ENCODE data around the gene CD274.
"Not testable (repeated sequence)": the region's sequence is repeated elsewhere in the genome, so short reads cannot be mapped to it uniquely, and the experiment has no call there.

Gene CD274

DNA sequence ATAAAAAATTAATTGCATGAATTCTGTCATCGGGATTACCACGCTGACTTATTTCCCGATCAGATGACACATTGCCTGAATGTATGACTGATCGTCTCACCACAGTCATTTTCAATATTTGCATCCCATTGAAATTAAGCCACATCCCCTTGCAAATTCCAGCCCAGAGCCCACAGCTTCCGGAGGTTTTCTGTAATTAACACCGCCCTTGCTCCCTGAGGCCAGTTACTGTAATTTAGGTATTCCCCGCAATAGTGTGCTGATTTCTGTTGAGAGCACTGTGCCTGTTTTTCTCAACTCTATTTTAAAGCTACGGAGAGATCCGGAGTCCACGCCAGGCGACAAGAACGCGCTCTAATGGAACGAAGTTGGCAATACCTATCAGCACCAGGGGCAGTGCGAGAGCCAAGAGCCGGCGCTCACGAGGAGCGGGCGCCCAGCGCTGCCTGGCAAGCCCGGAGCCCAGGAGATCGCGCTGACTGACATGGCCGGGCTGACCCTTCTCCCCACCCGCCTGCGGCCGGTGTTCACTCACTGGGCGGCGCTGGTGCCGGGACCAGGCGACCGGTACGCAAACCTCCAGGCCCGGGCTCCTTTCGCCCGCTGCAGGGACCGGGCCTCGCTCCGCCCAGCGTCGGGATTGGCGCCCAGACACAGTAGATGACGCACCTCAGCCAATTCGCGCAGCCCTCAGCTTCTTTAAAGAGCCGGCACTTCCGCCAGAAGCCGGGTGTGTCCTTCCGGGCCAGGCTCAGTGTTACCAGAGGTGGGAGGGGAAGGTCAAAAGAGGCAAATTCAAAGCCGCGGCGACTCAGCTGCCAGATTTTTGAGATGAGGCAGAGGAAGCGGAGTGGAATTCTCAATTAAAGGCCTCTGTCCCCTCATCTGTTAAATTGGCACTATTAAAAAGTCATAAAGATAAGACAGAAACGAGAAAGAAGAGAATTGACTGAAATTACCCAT lies 12.8 kb upstream of the CD274 start, which contains the start of gene PLGRKT:
Gene PLGRKT, minus strand, starts transcription at position 672 of the 963 bp plus-strand sequence. CDS start 5,948 bp downstream, outside the sequence.
- DNase-seq, result peak; percentile 59 to 98 (median 95)

GRCh38 chr9:5438301-5439162 lies 11.8 kb upstream of the CD274 start:
- DNase-seq, result peak in 3 of 58 donors; percentile 10 to 47 (median 20)

- DNase-seq, result no peak
Measured at GRCh38 chr9:5440426-5440825, 9.9 kb upstream of the CD274 start.

GRCh38 chr9:5441043-5441442 lies 9.3 kb upstream of the CD274 start:
- DNase-seq, result no peak

DNA sequence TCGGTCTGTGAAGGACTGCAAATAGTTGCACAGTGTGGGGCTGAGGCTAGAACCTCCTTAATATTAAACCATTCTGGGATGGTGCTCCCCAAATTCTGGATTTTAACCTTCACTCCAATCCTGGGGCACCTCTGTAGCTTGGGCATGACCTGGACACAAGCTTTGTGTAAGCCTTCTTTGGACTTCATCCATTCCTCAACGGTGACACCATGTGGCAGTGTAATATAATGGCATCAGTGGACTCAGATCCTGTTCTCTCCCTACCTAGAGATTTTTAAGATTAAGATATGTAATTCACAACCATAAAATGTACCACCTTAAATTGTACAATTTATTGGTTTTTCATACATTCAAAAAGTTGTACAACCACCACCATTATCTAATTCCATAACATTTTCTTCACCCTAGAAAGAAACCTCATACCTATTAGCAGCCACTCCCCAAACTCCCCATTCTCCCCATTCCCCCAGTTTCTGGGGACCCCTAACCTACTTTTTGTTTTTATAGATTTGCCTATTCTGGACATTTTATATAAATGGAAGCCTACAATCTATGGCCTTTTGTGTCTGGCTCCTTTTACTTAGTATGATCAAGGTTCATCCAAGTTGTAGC lies 7.8 kb upstream of the CD274 start:
- peak in 23 of 58 donors; percentile 2 to 48 (median 16) for DNase-seq

- no peak for DNase-seq
Measured at GRCh38 chr9:5443850-5444249, 6.5 kb upstream of the CD274 start.

GRCh38 chr9:5445096-5445495 lies 5.2 kb upstream of the CD274 start:
- not testable (repeated sequence) for DNase-seq

GRCh38 chr9:5445886-5446285 lies 4.5 kb upstream of the CD274 start:
- DNase-seq, result no peak

DNA sequence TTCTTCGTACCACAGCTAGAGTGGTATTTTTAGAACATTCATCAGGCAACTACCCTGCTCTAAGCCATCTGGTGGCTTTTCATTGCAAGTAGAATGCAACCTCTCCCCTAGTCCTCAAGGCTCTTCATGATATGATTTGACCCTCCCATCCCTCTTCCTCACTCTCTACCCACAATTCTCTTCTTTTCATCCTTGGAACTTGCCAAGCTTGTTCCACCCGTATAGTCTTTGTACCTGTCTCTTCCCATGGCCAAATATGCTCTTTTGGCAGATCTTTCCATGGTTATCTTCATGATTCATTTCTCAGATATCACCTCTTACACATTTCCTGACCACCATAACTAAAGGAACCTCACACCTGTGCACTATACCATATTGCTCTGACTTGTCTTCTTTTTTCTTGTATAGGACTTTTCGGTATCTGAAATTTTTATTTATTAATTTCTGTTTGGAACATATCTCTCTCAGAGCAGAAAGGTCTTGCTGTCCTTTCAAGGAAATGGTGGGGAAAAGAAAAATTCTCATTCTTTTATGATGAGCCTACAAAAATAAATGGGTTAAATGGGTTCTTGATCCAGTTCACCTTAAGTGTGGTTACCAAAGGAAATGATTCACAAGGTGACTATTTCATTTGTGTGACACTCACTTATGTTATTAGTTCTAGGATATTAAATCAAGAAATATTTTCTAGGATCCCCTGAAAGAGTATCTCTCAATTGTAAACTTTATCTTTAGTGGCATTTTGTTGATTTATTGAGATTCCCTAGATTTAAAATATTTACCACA lies 3.7 kb upstream of the CD274 start:
- no peak for DNase-seq

DNA sequence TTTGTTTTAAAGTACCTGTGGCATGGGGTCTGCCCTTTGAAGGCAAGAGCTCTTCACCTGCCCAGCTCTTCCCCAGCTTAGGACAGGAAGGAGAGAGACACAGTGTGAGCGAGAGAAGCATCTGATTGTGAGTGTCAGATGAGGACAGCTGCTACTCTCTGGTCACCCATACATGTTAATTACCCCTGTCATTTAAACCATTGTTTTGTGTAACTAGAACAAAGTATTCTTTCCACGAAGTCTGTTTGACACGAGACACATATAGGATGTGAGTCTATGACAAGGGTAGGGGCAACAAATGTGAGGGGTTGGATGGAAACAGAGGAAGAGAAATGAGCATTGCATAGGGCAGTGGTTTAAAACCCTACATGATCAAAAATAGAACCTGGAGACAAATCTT lies 3.0 kb upstream of the CD274 start:
- DNase-seq, result no peak

GRCh38 chr9:5448016-5448415 lies 2.3 kb upstream of the CD274 start:
- DNase-seq, result no peak

DNA sequence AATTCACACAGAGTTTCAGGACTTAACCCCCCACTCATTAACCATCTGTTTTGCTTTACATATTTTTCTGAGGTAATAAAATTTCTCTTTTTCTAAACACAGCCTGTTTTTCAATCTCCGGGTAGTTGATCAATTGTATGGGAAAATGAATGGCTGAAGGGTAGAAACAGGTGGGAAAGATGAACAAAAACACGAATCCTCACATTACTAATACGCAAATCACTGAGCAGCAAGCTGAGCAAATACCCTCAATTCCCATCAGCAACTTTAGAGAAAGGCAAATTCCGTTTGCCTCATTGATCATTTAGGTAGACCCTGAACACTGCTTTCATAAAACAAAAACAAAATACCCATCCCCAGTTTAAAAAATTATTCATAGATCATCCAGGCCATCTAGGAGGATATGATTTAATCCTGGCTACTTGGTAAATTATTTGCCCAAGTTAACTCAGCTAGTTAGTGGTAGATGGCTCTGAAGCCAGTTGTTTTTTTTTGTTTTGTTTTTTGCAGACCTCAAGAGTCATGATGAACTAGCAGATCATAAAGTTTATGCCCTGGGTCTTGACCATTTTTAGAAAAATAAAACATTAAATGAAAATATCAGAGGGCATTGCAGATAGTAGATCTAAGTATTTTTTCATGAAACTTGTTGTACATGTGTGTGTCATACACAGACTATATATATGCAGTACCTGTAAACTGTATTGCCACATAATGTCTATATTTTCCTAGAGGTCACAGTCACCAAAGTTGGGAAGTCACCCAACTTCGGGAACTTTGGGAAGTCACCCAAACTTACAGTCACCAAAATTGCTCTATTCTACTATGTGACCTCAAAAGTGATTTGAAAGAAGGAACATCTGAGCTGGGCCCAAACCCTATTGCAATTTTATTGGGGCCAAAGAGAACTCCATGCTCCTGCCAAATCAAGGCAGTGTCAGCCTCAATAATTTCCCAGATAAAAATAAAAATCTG lies 1.6 kb upstream of the CD274 start:
- no peak for DNase-seq

DNA sequence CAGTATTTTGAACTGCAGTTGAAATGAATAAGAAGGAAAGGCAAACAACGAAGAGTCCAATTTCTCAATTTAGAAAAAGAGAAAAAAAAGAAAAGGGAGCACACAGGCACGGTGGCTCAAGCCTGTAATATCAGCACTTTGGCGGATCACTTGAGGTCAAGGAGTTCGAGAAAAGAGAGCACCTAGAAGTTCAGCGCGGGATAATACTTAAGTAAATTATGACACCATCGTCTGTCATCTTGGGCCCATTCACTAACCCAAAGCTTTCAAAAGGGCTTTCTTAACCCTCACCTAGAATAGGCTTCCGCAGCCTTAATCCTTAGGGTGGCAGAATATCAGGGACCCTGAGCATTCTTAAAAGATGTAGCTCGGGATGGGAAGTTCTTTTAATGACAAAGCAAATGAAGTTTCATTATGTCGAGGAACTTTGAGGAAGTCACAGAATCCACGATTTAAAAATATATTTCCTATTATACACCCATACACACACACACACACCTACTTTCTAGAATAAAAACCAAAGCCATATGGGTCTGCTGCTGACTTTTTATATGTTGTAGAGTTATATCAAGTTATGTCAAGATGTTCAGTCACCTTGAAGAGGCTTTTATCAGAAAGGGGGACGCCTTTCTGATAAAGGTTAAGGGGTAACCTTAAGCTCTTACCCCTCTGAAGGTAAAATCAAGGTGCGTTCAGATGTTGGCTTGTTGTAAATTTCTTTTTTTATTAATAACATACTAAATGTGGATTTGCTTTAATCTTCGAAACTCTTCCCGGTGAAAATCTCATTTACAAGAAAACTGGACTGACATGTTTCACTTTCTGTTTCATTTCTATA lies 602 bp upstream of the CD274 start:
- no peak for DNase-seq

DNA sequence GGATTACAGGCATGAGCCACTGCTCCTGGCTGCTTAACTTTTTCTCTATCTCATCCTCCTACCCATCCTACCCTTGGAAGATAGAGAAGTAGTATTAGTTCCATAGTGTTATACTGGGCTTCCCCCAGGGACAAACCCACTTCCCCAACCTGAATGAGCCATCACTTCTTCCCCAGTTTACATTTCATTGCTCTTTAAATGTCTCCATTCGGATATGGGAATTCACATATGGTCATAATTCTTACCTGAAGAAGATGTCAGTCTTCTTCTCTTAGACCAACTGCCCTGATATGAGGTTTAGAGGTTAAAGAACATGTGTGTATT lies 1.9 kb downstream of the CD274 start:
- DNase-seq, result no peak

GRCh38 chr9:5453004-5453403 lies 2.7 kb downstream of the CD274 start:
- no peak for DNase-seq

GRCh38 chr9:5453673-5454072 lies 3.3 kb downstream of the CD274 start:
- DNase-seq, result no peak

DNA sequence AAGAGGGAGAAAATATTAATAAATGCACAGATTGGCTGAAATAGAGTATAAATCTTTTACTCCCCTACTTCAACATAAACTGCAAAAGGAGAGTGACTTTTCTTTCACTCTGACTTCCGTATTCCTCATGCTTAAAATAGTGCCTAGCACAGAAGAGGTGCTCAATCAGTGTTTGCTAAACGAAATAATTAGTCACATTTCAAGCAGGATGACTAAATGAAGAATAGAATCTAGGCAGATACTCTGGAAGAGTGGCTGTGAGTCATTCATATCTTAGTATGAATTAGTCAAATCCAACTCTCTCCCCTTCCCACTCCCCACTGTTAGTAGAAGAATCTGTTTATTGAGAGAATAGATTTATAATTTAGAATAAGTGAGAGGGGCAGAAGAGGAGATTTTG lies 4.8 kb downstream of the CD274 start:
- no peak for DNase-seq

GRCh38 chr9:5459289-5459829 lies 9.0 kb downstream of the CD274 start:
- DNase-seq, result no peak
